GM18858 (cell line): ENCODE results near the gene UVSSA.
"Not testable (repeated sequence)": the region's sequence is repeated elsewhere in the genome, so short reads cannot be mapped to it uniquely, and the experiment has no call there.

Source experiments
- ATAC-seq: cut with Tn5 transposase; IDR thresholded peaks from one replicate; pipeline ENCODE4 v1.9.1; 2021; ENCODE audit not compliant: unreplicated experiment

UVSSA gene

GRCh38 chr4:1375761-1376322 is 28.8 kb downstream of the UVSSA start:
- no peak for ATAC-seq

GRCh38 chr4:1376391-1376840 is 29.4 kb downstream of the UVSSA start:
- ATAC-seq = no peak

DNA sequence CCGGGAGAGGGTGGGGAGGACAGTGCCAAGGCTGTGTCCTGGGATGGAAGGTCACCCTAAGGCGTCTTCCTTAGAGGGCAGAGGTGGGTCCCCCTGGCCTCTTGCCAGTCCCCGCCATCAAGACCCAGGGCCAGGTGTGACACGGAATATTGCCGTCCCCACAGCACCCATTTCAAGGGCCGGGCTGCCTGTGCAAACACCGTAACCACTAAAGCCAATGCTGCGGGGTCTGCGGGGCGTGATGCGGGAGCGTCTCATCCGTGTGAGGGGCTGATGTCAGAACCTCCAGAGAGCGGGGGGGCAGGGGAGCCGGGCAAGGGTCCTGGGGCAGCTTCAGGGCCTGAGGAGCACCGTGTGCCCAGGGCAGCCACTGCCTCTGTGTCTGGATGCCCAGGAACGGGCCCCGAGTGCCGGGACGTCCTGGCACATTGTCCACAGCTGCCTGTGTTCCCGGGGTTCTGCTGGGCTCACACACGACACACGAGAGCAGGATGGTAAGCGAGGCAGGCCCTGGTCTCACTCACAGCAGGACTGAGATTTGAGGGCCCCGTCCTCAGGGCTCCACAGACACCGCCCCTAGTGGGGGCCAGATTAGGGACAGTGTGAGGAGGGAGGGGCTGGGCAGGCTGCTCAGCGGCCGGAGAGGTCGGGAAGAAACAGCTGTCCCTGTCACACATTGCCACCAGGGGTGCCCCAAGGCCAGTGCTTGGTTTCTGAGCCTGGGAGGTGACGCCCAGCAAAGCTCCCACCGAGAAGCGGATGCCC is 30.0 kb downstream of the UVSSA start:
- no peak for ATAC-seq

- ATAC-seq = no peak
Measured at GRCh38 chr4:1377606-1378261, 30.7 kb downstream of the UVSSA start.

- ATAC-seq = no peak
Measured at GRCh38 chr4:1378559-1379231, 31.7 kb downstream of the UVSSA start.

- ATAC-seq = no peak
Measured at GRCh38 chr4:1379351-1379781, 32.4 kb downstream of the UVSSA start.

- no peak for ATAC-seq
Measured at GRCh38 chr4:1379801-1380331, 32.9 kb downstream of the UVSSA start.

DNA sequence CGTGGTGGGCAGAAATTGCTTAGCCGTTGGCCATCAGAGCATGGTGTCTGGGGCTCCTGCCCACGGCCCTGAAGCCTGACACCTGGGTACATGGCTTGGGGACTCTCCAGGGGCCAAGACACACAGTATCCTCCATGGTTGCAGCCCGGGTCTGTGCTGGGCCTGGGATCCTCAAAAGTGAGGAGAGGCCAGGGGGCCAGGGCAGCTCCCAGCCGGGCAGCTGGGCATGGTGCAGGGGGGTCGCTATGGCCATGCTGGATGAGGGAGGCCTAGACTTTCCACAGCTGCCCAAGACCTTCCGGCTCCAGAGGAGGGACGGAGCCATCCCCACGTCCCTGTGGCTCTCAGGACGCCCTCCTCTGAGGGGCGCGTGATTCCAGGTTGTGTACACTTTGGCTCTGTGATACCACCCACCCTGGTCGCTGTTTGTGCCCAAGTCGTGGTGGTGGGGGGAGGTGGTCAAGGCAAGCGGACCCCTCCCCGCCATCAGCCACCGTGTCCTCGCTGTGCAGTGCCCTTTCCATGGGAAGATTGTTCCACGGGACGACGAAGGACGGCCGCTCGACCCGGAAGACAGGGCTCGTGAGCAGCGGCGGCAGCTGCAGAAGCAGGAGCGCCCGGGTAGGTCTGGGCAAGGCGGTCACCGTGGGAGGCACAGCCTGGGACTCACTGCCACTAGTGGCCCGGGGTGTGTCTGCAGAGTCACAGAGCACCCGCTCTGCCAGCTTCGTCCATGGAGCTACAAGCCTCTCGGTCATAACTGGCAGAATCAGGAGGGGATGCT is 33.6 kb downstream of the UVSSA start:
- ATAC-seq = no peak

DNA sequence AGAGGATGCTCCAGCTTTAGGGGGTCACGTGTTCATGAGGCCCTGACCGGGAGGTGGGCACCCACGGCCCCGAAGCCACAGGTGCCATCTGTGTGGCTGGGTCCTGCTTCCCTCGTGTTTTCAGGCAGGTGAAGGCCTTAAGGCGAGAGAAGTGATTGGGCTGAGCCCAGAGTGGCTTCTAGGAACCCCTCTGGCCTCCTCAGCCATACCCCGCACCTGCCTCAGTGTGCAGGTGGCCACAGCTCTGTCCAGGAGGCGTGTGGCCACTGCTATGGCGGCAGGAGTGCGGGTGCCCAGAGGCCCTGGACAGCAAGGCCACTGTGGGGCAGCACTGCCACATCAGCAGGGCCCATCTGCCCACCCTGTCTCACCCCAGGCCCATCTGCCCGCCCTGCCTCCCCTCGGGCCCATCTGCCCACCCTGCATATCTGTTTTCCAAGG is 34.2 kb downstream of the UVSSA start:
- ATAC-seq = no peak

GRCh38 chr4:1381944-1382541 is 35.0 kb downstream of the UVSSA start:
- ATAC-seq = no peak

GRCh38 chr4:1382776-1383727 is 36.0 kb downstream of the UVSSA start:
- ATAC-seq = no peak

DNA sequence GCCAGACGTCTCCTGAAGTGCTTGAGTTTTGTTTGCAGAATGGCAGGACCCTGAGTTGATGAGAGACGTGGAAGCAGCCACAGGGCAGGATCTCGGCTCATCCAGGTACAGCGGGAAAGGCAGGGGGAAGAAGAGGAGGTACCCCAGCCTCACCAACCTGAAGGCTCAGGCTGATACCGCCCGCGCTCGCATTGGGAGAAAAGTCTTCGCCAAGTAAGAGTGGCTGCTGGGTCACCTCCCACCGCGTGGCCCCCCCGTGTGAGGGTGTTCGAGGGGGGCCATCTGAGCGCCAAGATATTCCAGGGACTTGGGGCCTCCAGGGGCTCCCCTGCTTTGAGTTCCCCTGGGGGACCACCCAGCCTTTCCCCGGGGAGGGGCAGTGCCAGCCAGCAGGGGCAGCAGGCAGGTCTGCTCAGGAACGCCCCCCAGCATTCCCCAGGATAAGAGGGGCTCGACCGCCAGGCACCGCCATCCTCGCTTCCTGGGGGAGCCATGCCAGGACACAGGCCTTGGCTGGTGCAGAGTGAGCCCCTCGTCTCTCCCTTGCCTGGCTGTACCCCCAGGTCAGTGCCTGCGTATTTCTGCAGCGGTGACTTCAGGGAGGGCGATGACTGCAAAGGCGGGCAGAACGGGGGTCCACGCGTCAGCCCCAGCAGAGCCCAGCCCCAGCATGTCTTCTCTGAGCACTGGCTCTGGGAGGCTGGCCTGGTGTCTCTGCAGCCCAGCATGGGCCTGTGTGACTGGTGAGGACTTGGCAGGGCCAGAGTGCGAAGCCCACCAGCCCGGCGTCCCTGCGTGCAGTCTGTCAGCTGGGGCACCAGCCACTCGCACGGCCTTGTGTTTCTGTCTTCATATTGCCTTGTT is 37.0 kb downstream of the UVSSA start:
- ATAC-seq = no peak

DNA sequence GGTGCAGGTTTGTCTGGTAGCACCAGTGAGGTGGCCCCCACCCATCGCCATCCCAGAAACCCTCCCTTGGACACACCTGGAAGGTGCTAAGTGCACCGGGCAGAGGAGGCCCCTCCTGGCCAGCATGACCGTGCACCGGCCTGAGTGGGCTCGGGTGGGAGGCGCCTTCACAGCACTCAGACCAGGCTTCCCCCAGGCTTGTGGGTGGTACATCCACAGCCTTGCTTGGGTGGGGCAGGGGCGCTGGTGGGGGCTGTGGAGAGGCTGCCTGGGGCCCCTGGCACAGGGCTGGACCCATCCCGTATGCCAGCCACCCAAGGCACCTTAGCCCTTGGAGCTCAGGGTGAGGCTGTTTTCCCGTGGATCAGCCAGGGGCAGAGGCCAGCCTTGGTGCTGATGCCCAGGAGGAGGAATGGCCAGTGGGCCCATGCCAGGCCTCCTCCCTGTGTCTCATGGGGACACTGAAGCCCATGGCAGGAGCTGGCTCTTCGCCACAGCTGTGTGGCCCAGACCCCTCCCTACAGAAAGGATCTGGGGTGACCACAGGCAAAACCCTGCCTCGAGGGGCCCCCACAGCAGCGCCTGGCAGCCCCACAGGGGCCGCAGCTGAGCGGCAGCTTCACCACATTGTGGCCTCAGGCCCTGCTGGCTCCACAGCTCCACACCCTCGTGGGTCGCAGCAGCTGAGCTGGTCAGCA is 37.8 kb downstream of the UVSSA start:
- ATAC-seq = no peak

- ATAC-seq = no peak
Measured at GRCh38 chr4:1385373-1386340, 38.6 kb downstream of the UVSSA start.

DNA sequence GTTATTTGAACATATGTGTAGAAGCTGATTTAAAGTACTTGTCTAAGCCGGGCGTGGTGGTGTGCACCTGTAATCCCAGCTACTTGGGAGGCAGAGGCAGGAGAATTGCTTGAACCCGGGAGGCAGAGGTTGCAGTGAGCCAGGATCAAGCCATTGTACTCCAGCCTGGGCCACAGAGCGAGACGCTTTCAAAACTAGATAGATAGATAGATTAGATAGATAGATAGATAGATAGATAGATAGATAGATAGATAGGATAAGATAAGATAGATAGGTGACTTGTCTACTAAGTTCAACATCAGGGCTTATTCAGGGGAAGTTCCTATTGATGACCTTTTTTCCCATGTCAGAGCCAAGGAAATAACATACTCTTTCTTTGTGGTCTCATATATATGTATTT is 46.4 kb downstream of the UVSSA start:
- ATAC-seq = not testable (repeated sequence)

- no peak for ATAC-seq
Measured at GRCh38 chr4:1393866-1394265, 46.9 kb downstream of the UVSSA start.
